Dermis blood vessel endothelial cell (primary cell): Measurements from ENCODE around the gene SDR39U1. TPM values are rescaled to one million over a fixed set of nuclear protein-coding genes. Genes with fewer than 3 reads are reported as not detected.
A peak's percentile ranks its signal among the peaks of the same experiment; 100 is the strongest.
"Not testable (repeated sequence)": the region's sequence is repeated elsewhere in the genome, so short reads cannot be mapped to it uniquely, and the experiment has no call there.

ENCODE experiments used
- DNase-seq: peaks from one replicate; pipeline ENCODE4 v3.0.0; 2010
- total RNA-seq: library from RNA; depleted of rRNA; stranded (reverse); fragments of >200 nt; gene quantifications from 2 replicates; pipeline ENCODE4 v1.2.3, GENCODE V29; 2014

SDR39U1 gene, protein sequence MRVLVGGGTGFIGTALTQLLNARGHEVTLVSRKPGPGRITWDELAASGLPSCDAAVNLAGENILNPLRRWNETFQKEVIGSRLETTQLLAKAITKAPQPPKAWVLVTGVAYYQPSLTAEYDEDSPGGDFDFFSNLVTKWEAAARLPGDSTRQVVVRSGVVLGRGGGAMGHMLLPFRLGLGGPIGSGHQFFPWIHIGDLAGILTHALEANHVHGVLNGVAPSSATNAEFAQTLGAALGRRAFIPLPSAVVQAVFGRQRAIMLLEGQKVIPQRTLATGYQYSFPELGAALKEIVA
- total RNA-seq = 9.3 and 79.1 TPM in 2 replicates

DNA sequence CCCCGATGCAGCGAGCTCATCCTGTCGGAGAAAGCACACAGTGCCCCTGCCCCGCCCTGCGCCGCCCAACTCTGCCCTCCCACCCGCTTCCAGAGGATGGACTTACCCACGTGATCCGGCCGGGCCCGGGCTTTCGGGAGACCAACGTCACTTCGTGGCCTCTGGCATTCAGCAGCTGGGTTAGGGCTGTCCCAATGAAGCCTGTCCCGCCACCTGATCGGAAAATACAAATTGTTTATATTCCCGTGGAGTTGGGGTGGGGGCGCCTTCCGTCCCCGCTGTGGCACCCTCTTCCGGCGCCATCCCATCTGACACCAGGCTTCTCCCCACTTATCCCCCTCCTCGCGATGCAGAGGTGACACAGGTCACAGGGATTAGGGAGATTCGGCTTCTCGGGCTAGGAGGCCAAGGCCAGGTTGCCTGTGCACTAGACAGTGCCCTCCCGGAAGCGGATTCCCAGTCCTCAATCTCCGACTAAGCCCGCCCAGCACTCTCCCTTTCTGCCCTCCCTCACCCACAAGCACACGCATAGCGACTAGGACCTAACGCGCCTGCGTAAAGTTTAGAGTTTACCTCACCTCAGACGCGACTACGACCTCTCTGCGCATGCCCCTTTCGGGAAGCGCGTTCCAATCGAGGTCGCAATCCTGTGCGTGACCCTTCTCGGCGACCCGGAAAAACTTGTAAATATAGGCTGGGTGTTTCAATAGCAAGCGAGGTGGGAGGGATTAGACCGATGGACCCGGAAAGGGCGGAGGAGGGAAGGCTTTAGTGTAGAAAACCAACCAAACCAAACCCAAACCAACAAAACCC, at the start of gene SDR39U1:
SDR39U1 (minus strand) TSS at position 537 of the 813 bp plus-strand sequence; CDS start at position 530, 7 bp downstream.
- DNase-seq = peak; percentile 99

- DNase-seq = not testable (repeated sequence)
Observed at GRCh38 chr14:24491586-24492408, 49.2 kb upstream of the SDR39U1 start.

- DNase-seq = no peak
Observed at GRCh38 chr14:24483604-24484252, 41.2 kb upstream of the SDR39U1 start.

DNA sequence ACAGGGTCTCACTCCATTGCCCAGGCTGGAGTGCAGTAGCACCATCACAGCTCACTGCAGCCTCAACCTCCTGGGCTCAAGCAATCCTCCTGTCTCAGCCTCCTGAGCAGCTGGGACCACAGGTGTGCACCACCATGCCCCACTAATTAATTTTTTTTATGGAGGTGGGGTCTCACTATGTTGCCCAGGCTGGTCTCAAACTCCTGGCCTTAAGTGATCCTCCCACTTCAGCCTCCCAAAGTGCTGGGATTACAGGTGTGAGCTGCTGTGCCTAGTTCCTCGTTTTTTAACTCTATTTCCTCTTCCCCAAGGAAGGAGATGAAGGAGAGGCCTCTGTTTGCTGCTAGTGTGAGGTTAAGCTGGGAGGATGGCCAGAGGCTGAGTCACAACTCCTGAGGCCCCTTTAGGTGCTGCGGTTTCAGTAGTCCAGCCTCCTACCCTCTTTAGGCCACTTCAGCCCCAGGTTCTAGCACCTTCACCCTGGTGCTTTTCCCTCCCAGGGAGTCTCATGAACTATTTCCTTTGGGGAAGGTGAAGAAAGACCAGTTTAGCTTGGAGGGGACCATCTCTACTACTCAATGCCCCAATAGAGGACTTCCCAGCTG, 40.2 kb upstream of the SDR39U1 start:
- DNase-seq = not testable (repeated sequence)

GRCh38 chr14:24481622-24482324, 39.2 kb upstream of the SDR39U1 start:
- peak; percentile 63 for DNase-seq

DNA sequence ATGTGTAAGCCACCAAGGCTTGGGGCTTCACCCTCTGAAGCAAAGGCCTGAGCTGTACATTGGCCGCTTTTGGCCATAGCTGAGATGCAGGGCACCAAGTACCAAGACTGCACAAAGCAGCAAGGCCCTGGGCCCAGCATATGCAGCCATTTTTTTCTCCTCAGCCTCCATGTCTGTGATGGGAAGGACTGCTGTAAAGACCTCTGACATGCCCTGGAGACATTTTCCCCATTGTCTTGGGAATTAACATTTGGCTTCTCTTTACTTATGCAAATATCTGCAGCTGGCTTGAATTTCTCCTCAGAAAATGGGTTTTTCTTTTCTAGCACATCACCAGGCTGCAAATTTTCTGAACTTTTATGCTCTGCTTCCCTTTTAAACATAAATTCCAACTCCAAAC, 37.4 kb upstream of the SDR39U1 start:
- DNase-seq = not testable (repeated sequence)

GRCh38 chr14:24475261-24475660, 32.7 kb upstream of the SDR39U1 start:
- DNase-seq = no peak

DNA sequence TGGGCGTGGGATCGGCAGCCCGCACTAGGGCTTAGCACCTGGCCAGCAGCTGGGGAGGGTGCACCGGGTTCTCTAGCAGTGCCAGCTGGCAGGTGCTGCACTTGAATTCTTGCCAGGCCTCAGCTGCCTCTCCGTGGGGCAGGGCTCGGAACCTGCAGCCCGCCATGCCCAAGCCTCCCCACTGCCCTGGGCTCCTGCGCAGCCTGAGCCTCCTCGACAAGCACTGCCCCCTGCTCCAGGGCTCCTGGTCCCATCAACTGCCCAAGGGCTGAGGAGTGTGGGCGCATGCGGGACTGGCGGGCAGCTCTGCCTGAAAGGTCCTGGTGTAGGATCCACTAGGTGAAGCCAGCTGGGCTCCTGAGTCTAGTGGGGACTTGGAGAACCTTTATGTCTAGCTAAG, 30.6 kb upstream of the SDR39U1 start:
- no peak for DNase-seq

DNA sequence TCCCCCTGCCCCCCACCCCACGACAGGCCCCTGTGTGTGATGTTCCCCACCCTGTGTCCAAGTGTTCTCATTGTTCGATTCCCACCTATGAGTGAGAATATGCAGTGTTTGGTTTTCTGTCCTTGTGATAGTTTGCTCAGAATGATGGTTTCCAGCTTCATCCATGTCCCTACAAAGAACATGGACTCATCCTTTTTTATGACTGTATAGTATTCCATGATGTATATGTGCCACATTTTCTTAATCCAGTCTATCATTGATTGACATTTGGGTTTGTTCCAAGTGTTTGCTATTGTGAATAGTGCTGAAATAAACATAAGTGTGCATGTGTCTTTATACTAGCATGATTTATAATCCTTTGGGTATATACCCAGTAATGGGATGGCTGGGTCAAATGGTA, 27.9 kb upstream of the SDR39U1 start:
- not testable (repeated sequence) for DNase-seq

- DNase-seq = no peak
Observed at GRCh38 chr14:24465805-24466204, 23.2 kb upstream of the SDR39U1 start.

GRCh38 chr14:24465368-24465767, 22.8 kb upstream of the SDR39U1 start:
- DNase-seq = no peak

DNA sequence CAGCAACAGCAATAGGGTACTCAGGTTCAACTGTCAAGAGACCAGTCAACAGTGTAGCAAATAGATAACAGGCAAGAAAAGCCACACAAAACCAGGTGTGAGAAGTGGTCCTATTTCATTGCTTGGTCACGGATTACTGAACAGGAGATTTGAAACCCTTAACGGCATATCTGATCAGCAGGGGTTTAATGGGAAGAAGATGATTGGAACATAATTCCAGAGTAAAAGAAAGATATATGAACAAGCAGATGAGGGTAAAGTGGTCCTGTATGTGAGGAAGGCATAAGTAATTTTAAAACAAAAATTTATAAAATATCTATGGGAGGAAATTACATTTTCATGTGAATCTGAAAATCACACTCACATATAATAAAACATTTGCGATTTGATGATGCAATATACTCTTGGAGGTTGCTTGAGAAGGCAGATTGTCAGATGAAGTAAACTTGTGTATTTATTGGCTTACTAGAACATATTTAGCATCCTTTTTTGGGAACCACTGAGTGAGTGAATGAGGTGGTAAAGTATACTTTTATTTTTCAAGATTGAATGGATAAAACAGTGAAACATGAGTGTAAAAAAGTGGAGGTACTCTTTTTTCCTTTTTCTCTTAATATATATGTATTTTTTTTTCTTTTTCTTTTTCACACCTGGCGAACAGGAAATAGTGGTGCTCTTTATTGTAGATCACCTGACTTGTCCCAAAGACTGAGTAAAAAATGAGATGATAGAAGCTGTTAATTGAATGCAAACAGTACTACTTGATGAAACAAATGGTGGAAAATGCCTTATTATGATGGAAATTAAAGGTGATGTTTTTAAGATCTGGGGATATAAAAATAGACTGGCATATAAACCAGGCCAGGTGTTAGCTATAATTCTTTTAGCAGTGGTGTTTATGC, 21.6 kb upstream of the SDR39U1 start:
- DNase-seq = no peak

DNA sequence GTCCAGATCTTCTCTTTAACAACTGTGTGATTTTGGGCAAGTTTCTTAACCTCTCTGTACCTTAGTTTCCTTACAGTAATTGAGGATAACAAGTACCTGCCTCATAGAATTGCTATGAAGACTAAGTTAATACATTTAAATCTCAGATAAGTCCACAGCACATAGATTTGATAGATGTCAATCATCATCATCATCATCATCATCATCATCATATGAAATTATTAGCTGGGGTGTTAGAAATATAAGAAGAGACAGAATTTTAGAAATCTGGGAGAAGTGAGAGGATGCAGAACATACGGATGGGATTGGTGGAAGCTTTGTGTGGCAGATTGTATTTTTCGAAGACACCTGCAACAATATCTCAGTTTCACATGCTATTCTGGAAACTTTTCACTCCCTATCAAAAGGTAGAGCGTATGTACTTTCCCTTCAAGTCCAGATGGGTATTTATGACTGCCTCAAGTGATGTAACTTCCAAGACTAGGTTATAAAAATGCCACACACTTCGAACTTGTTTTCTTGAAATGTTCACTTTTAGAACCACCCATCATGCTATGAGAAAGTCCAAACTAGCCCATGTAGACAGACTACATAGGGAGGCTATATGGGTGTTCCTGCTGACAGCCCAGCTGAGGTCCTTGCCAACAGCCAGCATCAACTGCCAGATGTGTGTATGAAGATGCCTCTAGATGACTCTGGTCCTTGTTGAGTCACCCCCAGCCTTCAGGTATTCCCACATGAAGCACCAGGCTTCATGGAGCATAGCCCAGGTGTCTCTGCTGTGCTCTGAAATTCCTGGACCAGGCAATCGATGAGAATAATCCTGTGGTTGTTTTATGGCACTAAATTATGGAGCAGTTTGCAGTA, 20.7 kb upstream of the SDR39U1 start:
- no peak for DNase-seq

DNA sequence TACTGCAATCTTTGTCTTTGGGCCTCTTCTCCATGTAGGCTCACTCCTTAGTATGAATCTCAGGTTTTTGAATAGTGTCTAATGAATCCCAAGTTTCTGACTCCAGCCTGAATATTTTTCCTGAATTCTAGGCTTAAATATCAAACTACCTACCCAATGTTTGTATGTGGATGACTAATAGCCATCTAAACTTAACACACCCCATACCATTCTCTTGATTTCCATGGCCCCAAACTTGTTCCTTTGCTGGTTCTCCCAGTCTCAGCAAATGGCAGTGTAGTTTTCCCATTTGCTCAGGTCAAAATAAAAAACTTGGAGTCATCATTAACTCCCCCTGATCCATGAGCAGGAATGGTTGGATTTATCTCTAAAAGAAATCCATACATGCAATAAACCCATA, 18.8 kb upstream of the SDR39U1 start:
- no peak for DNase-seq

- no peak for DNase-seq
Observed at GRCh38 chr14:24459331-24459730, 16.8 kb upstream of the SDR39U1 start.

- peak; percentile 84 for DNase-seq
Observed at GRCh38 chr14:24458736-24459135, 16.2 kb upstream of the SDR39U1 start.

GRCh38 chr14:24456980-24457379, 14.4 kb upstream of the SDR39U1 start:
- DNase-seq = no peak

DNA sequence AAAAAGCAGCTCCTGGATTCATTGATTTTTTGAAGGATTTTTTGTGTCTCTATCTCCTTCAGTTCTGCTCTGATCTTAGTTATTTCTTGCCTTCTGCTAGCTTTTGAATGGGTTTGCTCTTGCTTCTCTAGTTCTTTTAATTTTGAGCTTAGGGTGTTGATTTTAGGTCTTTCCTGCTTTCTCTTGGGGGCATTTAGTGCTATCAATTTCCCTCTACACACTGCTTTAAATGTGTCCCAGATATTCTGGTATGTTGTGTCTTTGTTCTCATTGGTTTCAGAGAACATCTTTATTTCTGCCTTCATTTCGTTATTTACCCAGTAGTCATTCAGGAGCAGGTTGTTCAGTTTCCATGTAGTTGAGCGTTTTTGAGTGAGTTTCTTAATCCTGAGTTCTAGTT, 8.3 kb upstream of the SDR39U1 start:
- DNase-seq = not testable (repeated sequence)

GRCh38 chr14:24443053-24443665, 583 bp upstream of the SDR39U1 start:
- DNase-seq = peak; percentile 17
